Activated effector memory CD4-positive, alpha-beta T cell treated with Interleukin-2 at 50 U/mL for 16 hours (primary cell): Measurements from ENCODE around the gene NDUFAF8.

ENCODE experiments used
- DNase-seq: peaks from one replicate; pipeline ENCODE4 v3.0.0-alpha.2; 2020

The NDUFAF8 gene

DNA sequence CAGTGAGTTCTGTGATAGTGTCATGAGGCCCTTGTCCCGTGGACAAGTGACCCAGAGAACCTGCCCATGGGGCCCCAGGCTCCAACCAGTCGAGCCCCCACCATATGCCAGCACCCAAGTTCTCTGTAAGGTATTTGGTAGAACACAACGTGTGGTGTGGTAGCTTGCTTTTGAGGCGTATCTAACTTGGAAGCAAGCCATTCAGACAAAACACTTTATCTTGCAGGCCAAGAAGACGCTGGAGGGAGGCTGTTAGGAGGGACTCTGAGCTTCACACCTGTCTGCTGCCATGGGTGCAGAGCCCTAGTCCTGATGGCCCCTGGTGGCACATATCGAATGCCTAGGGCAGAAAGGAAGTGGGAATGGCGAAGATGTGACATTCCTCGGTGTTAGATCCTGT lies 1.6 kb downstream of the NDUFAF8 start:
- DNase-seq: no peak

DNA sequence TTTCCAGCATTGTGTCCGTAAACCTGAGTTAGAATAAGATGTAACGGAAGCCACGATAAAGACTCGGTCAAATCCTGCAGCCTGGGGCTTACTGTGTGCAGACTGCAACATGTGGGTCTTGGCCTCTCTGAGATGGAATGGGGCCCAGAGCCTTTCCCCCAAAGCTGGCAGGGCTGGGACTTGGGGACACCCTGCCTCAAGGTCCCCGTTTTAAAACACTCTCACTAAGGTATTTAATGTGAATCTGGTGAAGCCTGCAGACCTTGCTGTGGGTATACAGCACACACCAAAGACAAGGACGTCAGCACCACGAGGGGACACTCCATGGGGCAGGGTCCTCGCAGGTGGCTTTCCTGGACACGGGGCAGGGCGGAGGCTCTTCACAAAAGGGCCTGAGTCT lies 2.1 kb downstream of the NDUFAF8 start:
- DNase-seq: no peak

- peak; percentile 39 for DNase-seq
Measured at GRCh38 chr17:81241648-81242420, 2.7 kb downstream of the NDUFAF8 start.

DNA sequence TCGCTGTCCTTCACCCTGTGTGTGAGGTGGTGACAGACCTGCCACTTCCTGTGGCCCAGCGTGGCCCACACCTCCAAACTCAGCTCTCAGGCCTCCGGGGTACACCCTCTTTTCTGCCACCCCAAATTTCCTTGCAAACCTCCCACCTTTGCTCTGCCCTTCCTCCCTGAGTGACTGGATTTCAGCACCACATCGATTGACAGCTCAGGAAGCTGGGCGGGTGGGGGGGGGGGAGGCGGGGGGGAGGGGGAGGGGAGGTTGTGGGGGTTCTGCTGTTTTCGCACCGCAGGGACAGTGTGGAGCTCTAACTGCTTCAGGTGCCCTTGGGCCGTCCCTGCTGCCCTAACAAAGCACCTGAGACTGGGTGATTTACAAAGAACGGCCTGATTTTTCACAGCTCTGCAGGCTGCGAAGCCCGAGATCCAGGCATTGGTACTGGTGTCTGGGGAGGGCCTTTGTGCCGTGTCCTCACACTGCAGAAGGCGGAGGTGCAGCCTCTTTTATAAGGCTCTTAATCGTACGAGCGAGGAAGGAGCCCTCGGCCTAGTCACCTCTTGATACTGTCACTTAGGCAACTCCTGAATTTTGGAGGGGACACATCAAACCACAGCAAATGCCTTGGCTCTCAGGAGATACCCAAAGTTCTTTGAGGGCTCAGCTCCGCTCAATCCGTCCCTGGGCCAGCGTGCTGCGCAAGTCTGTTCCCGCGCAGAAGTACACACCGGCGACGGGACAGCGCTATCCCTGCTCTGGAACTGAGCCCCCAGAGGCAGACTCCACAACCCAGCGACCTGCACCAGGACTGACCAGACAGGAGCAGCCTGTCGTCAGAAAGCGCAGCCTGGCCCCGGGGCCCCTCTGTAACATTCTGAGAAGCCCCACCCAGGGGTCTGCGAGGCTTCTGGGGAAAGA lies 3.6 kb downstream of the NDUFAF8 start:
- DNase-seq: no peak

- no peak for DNase-seq
Measured at GRCh38 chr17:81243333-81243664, 4.2 kb downstream of the NDUFAF8 start.

DNA sequence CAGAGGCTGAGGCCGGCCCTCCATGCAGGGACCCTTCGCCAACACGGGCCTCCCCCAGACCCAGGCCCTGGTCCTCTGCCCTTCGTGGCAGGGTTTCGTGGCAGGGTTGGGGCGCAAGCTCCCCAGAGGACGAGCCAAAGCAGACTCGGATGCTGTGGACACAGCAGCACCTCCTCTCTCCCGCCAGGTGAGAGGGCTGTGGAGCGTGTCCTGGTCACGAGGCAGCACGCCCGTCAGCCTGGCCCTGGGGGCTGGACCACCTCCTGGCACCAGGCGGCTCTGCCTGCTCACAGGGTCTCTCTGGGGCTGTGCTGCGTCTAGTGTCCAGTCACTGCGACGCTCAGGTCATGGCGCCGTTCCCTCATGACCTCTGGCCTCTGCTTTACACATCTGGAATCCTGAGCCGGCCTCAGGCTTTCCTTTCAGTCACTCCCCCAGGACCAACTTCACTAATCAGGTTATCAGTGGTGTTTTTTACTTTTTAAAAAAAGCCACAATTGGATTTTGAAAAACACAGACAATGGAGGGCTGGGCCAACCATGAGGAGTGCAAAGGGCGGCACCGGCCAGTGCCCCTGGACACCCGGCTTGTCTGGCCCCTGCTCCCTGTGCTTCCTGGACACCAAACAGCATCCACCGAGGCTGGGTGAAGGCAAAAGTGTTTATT lies 5.4 kb downstream of the NDUFAF8 start:
- no peak for DNase-seq

DNA sequence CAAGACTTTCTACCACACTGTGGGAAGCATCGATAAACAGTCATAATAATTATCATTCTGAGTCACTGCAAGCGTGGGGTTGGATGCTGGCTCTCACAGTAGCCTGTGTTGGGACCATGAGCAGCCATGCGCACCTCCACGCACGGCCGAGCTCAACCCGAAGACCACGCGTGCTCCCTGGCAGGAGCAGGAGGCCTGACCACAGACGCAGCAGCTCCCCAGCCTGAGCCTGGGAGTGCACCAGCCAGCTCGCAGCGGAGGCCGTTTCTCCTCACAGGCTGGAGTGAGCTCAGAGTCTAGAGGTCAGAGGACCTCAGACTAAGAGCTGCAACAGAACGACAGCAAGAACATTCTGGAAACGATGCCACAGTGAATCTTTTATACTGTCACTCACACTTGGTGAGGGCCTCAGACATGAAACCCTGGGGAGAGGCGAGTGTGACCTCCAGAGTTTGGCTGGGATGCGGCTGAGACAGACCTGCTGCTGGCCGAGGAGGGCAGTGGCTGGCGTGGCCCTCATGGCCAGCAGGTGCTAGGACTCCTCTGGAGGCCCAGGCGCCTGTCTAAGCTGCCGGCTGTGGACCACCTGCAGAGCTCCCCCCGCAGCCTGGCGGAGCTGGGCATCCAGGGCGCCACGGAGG lies 6.0 kb downstream of the NDUFAF8 start:
- DNase-seq: no peak

DNA sequence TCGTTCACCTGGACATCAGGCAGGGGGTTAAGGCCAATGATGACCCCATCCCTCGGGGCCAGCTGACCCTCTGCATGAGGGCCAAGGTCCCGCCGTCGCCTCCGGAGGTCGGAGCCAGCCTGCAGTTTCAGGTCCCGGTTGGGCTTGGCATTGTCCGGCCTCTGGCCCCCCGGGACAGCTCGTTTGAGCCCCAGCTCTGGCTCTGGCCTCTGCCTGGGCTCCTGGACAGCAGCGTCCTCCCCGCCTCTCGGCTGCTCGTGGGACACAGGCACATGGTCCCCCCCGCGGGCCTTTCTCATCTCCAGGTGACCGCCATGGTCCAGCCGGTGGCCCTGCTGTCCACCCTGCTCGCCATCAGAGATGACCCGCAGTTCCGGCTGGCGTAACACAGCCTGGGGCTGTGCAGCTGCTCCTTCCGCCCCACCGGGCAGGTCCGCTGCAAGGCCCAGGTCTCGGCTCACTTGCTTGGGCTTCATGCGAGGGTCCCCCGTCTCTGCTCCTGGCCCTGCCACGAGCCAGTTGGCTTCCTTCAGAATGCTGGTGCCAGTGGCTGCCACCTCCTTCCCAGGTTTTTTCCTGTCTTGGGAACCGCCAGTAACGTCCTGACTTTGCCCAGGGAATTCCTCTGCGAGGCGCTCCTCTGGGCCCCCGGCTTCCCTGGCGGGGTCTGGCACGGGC lies 6.7 kb downstream of the NDUFAF8 start:
- no peak for DNase-seq

DNA sequence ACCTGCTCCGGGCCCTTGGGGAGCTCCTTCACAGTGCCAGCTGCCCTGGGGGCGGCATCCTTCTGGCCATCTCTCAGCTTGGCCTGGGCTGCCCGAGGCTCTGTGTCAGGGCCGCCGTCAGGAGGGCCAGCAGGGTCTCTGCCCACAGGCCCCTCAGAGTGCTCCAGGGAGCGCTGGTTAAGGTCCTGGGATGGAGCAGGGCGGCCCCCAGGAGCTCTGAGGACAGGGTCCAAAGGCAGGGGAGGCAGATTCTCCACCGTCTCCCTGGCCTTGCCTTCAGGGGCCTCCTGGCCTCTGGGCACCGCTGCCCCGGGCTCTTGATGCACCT lies 7.2 kb downstream of the NDUFAF8 start:
- no peak for DNase-seq

GRCh38 chr17:81246679-81247338 lies 7.7 kb downstream of the NDUFAF8 start:
- no peak for DNase-seq

GRCh38 chr17:81247339-81247990 lies 8.3 kb downstream of the NDUFAF8 start:
- no peak for DNase-seq

- DNase-seq: no peak
Measured at GRCh38 chr17:81248649-81249048, 9.5 kb downstream of the NDUFAF8 start.

DNA sequence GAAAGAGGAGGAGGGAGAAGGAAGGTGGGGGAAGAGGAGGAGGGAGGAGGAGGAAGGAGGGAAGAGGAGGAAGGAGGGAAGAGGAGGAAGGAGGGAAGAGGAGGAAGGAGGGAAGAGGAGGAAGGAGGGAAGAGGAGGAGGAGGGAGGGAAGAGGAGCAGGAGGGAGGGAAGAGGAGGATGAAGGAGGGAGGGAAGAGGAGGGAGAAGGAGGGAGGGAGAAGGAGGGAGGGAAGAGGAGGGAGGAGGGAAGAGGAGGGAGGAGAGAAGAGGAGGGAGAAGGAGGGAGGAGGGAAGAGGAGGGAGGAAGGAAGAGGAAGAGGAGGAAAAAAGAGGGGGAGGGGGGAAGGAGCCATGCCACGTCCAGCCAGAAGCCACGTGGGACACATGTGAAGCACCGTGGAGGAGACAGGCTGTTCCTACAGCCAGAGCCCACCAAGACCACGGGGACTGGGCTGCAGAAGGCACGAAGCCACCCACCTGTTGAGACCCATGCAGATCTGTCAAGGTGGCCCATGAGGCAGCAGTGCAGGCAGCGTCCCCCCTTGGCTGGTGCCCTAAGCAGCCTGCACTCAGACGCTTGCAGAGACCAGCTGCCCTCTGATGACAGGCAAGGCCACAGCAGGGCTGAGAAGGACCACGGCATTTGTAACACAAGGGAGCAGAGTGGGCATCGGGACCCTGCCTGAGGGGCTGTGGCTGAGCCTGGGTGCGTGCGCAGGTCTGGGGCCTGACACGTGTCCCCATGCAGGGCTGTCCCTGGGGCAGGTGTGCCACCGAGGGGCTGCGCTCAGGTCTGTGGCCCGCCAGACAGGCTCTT lies 10.3 kb downstream of the NDUFAF8 start:
- DNase-seq: no peak

DNA sequence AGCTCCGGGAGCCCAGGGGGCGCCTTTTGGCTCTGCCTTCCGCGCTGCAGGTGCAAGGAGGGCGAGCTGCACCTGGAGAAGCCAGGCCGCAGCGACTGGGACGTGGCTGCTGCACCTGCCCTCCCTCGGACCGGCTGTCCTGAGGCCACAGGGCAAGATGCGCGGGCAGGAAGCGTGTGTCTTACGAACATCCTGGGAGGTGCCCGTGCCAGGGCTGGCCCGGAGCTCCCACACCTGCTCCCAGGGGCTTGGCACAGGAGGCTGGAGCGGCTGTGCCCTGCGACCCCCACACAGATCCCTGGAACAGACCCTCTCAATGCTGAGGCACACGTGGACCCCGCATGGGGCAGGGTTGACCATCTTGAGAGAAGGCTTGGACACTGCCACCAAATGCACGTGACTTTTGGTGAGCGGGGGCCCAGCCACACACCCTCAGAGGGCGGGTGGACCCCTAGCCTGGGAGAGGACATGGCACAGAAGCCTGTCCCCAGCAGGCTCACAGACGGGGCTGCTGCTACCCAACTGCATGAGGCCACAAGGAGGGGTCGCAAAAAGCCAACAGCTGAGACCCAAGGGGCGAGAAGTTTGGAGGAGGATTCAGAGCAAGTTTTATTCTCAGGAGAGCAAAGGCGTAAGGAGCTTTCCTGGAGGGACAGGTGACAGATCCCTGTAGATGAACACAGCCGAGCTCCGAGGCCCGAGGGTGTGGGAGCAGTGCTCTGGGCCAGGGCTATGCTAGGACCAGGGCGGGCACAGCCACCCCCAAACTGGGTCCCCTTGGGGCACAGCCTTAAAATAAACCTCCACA lies 11.4 kb downstream of the NDUFAF8 start:
- no peak for DNase-seq

DNA sequence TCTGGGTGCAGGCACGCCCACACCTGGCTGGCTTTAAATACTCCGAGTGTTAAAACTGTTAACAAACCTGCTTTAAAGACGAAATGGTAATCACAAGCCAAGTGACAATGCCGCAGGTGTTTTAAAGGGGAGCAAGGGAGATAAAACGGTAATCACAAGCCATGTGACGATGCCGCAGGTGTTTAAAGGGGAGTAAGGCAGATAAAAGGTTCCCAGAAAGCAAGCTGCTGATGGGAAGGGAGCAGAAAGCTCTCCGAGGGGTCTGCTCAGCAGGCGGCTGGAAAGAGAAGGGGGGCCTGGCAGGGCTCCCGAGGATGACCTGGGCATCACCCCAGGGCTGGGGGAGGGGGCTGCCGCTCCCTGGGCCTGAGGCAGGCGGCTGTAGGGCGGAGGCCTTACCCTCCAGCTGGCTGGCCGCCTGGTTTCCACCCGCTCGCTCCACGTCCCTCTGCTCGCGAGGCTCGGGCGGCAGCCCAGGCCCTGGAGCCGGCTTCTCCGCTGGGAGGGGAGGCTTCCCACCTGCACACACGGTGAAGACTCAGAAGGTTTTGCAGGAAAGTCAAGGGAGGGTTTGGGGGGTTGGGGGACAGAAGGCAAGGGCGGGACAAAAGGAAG lies 12.1 kb downstream of the NDUFAF8 start:
- no peak for DNase-seq

GRCh38 chr17:81251709-81252301 lies 12.7 kb downstream of the NDUFAF8 start:
- DNase-seq: no peak

DNA sequence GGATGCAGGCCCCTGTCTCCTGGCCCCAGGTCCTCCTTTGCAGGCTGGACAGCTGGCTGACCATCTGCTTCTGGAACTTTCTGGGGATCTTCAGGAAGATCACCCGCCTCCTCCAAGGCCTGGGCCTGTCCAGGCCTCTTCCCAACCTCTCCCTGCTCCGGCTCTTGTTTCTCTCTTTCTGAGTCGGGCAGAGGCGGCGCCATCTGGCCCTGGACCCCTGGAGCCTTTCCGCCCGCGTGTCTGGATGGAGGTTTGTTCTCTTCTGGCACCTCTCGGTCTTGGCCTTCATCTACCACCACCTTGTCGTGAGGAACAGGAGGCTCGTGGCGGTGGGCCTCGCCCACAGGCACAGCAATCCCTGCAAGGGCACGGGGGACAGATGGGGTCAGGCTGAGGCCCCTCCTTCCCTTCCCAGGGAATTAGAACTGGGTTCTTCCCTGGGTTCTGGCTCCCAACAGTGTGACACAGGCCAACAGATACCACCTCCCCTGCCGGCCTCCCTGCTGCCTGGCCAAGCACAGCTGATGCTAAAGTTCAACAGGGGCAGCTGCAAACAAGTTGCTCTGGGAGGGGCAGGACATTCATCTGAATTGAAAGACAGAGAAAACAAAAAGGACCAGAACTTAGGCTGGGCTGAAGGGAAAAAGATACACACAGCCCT lies 13.3 kb downstream of the NDUFAF8 start:
- no peak for DNase-seq

DNA sequence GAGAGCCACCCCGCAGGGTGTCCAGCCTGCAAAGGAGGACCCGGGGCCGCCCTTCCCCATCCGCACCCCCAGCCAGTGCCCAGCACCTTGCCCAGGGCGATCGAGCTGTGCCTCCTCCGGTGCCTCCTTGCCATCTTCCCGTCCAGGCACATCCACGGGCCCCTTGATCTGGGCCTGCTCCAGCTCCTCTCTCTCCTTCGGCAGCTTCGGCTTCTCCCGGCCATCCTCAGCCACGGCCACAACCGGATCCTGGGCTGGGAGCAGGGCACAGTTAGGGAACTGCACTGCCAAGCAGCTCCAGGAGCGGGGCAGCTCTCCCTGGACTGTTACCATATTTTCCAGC lies 13.8 kb downstream of the NDUFAF8 start:
- no peak for DNase-seq
